Activated gamma-delta T cell treated with Interleukin-2 at 50 U/mL for 16 hours (primary cell): ENCODE results near the gene COL11A2.

Experiments used
- DNase-seq: peaks from one replicate; pipeline ENCODE4 v3.0.0-alpha.2; 2020

Gene COL11A2

DNA sequence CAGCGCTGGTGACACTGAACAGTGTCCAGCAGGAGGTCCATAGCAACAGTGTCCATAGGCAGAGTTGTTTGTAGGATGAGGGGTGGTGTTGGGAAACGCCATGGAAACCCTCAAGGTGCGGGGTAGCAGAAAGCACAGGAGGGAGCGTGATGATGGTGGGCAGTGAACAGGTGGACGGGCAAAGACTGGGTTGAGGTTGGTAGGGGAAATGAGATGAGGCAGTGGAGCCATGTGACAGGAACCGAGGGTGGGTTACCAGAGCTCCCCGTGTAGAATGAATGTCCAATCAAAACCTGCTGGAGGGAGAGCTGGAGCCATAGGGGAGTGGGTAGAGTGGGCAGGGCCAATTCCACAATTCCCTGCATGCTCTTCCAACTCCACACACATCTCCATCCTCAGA, 78.5 kb downstream of the COL11A2 start:
- no peak for DNase-seq
